H1 (cell line): ENCODE results near the gene ROR1. TPM values are rescaled to one million over a fixed set of nuclear protein-coding genes. Genes with fewer than 3 reads are reported as not detected.

Source experiments
- CTCF ChIA-PET: fragments of 300-600 bp; sonication (Branson Sonifier 250); formaldehyde crosslinking; loops from one replicate; lab custom pipeline; 2021; ENCODE audit not compliant: partially characterized antibody; lab: Charles Lee
- POLR2A ChIA-PET: fragments of 300-600 bp; sonication (Branson Sonifier 250); formaldehyde crosslinking; loops from one replicate; lab custom pipeline; 2021; ENCODE audit warnings: inconsistent platforms; ENCODE audit not compliant: partially characterized antibody; lab: Charles Lee
- DNase-seq, 2 experiments: peaks; one replicate each; pipeline versions ENCODE4 v3.0.0 to v3.0.0-alpha.2; 2010 to 2022; ENCODE audit warnings: low spot score in 2 of 2, low read depth in 1 of 2, mixed read lengths in 1 of 2
- FAIRE-seq: peaks from 2 replicates; lab custom pipeline; 2011; peaks lifted over from hg19 to GRCh38; lab: Jason Lieb, UNC
- H2AFZ ChIP-seq: 2 replicates; pipeline ENCODE4 v1.8.1; 2012; ENCODE audit warnings: low read length, inconsistent platforms
- H2AK5ac ChIP-seq: 2 replicates; pipeline ENCODE4 v1.6.1; 2013; ENCODE audit warnings: low read depth, low read length
- H2BK120ac ChIP-seq: replicated peaks from 2 replicates; pipeline ENCODE3; 2013; ENCODE audit warnings: low read depth, low read length, inconsistent platforms
- H2BK12ac ChIP-seq: 2 replicates; pipeline ENCODE4 v1.6.1; 2013; ENCODE audit warnings: low read depth, low read length
- H2BK15ac ChIP-seq: 2 replicates; pipeline ENCODE4 v1.6.1; 2013; ENCODE audit warnings: low read length
- H2BK20ac ChIP-seq: 2 replicates; pipeline ENCODE4 v1.6.1; 2013; ENCODE audit warnings: low read length
- H2BK5ac ChIP-seq: 2 replicates; pipeline ENCODE4 v1.6.1; 2013; ENCODE audit warnings: low read depth, low read length
- H3K14ac ChIP-seq: 2 replicates; pipeline ENCODE4 v1.6.1; 2013; ENCODE audit warnings: inconsistent platforms; ENCODE audit not compliant: insufficient read length
- H3K18ac ChIP-seq: 2 replicates; pipeline ENCODE4 v1.6.1; 2013; ENCODE audit warnings: low read length; ENCODE audit errors: extremely low read depth
- H3K23ac ChIP-seq: 2 replicates; pipeline ENCODE4 v1.6.1; 2013; ENCODE audit warnings: inconsistent platforms; ENCODE audit not compliant: insufficient read length
- H3K23me2 ChIP-seq: 2 replicates; pipeline ENCODE4 v1.6.1; 2013; ENCODE audit warnings: low read depth, low read length
- H3K27ac ChIP-seq: 2 replicates; pipeline ENCODE4 v1.6.1; 2011; ENCODE audit warnings: low read depth, low read length, inconsistent platforms
- H3K27me3 ChIP-seq, 4 experiments: replicated peaks in 1 of 4; 1 replicate in 1 of 4; 2 replicates in 3 of 4; pipeline versions ENCODE4 v1.6.1 to v1.8.1; 2011 to 2013; ENCODE audit warnings: low read length in 3 of 4, mild to moderate bottlenecking in 3 of 4, inconsistent platforms in 2 of 4, mixed read lengths in 2 of 4, moderate library complexity in 1 of 4; ENCODE audit not compliant: control insufficient read depth in 3 of 4, insufficient read depth in 3 of 4; ENCODE audit errors: extremely low read depth in 1 of 4
- H3K36me3 ChIP-seq, 4 experiments: 2 replicates each; pipeline versions ENCODE4 v1.6.1 to v1.8.1; 2011 to 2013; ENCODE audit warnings: mild to moderate bottlenecking in 4 of 4, low read length in 3 of 4, moderate library complexity in 2 of 4, control low read depth in 1 of 4, inconsistent platforms in 1 of 4; ENCODE audit not compliant: insufficient read depth in 4 of 4, control insufficient read depth in 2 of 4
- H3K4ac ChIP-seq: replicated peaks from 2 replicates; pipeline ENCODE3; 2013; ENCODE audit warnings: low read length, low read depth, mixed read lengths, inconsistent platforms; ENCODE audit not compliant: insufficient read length
- H3K4me1 ChIP-seq, 4 experiments: replicated peaks in 1 of 4; 1 replicate in 1 of 4; 2 replicates in 3 of 4; pipeline versions ENCODE4 v1.6.1 to v1.8.1; 2011 to 2013; ENCODE audit warnings: low read length in 3 of 4, inconsistent platforms in 2 of 4, mixed read lengths in 1 of 4; ENCODE audit not compliant: insufficient read depth in 4 of 4, control insufficient read depth in 3 of 4
- H3K4me2 ChIP-seq, 2 experiments: 2 replicates each; pipeline versions ENCODE4 v1.6.1 to v1.8.1; 2011 to 2013; ENCODE audit warnings: low read depth in 2 of 2, low read length in 2 of 2, control low read depth in 1 of 2, inconsistent platforms in 1 of 2, mild to moderate bottlenecking in 1 of 2; ENCODE audit not compliant: insufficient read depth in 1 of 2
- H3K4me3 ChIP-seq, 4 experiments: fragments of 200-600, 300-600 bp in 1 of 4; sonication (generic), shearing (Covaris generic), sonication (Bioruptor Twin) in 1 of 4; 2 replicates each; pipeline versions ENCODE4 v1.5.1 to v1.8.1; 2011 to 2016; ENCODE audit warnings: low read length in 4 of 4, low read depth in 3 of 4, control low read depth in 2 of 4, inconsistent platforms in 2 of 4, mild to moderate bottlenecking in 2 of 4, mixed read lengths in 1 of 4, moderate library complexity in 1 of 4; ENCODE audit not compliant: insufficient read depth in 2 of 4; ENCODE audit errors: extremely low read depth in 1 of 4
- H3K56ac ChIP-seq: replicated peaks from 2 replicates; pipeline ENCODE3; 2013; ENCODE audit warnings: low read depth, mild to moderate bottlenecking, mixed read lengths, low read length, inconsistent platforms; ENCODE audit not compliant: insufficient read length
- H3K79me1 ChIP-seq: 2 replicates; pipeline ENCODE4 v1.6.1; 2013; ENCODE audit warnings: low read depth, low read length, control low read depth
- H3K79me2 ChIP-seq, 2 experiments: 2 replicates each; pipeline versions ENCODE4 v1.6.1 to v1.8.1; 2012 to 2013; ENCODE audit warnings: low read length in 2 of 2, mild to moderate bottlenecking in 2 of 2, inconsistent platforms in 1 of 2; ENCODE audit not compliant: insufficient read depth in 2 of 2, control insufficient read depth in 1 of 2
- H3K9ac ChIP-seq, 4 experiments: replicated peaks in 1 of 4; 1 replicate in 1 of 4; 2 replicates in 3 of 4; pipeline versions ENCODE4 v1.6.1 to v1.8.1; 2011 to 2013; ENCODE audit warnings: low read depth in 3 of 4, low read length in 3 of 4, control low read depth in 2 of 4, mild to moderate bottlenecking in 2 of 4, moderate library complexity in 2 of 4, inconsistent platforms in 1 of 4; ENCODE audit errors: extremely low read depth in 1 of 4
- H3K9me3 ChIP-seq, 2 experiments: 2 replicates each; pipeline versions ENCODE4 v1.6.1 to v1.8.1; 2012 to 2013; ENCODE audit warnings: mild to moderate bottlenecking in 2 of 2, moderate library complexity in 2 of 2, control low read depth in 1 of 2, inconsistent platforms in 1 of 2, low read depth in 1 of 2, low read length in 1 of 2, mixed read lengths in 1 of 2; ENCODE audit not compliant: insufficient read depth in 2 of 2
- H4K20me1 ChIP-seq, 2 experiments: replicated peaks in 1 of 2; 2 replicates each; pipeline versions ENCODE3 to v1.8.1; 2011 to 2013; ENCODE audit warnings: inconsistent platforms in 2 of 2, low read length in 2 of 2, mild to moderate bottlenecking in 1 of 2; ENCODE audit not compliant: insufficient read depth in 2 of 2, control insufficient read depth in 1 of 2
- H4K5ac ChIP-seq: 2 replicates; pipeline ENCODE4 v1.6.1; 2013; ENCODE audit warnings: low read length, low read depth, mixed read lengths, inconsistent platforms; ENCODE audit not compliant: insufficient read length
- H4K8ac ChIP-seq: 2 replicates; pipeline ENCODE4 v1.8.0; 2013; ENCODE audit warnings: mild to moderate bottlenecking, moderate library complexity, low read length, inconsistent platforms; ENCODE audit not compliant: insufficient read depth; ENCODE audit errors: extremely low read depth
- H4K91ac ChIP-seq: replicated peaks from 2 replicates; pipeline ENCODE3; 2013; ENCODE audit warnings: low read length, mixed read lengths, inconsistent platforms; ENCODE audit not compliant: insufficient read length
- GABPA ChIP-seq: IDR thresholded peaks from 2 replicates; pipeline ENCODE4 v1.6.1; 2011; ENCODE audit warnings: mild to moderate bottlenecking, low read length, moderate library complexity, borderline replicate concordance; ENCODE audit not compliant: insufficient read depth
- WGBS, 2 experiments: shearing (Covaris generic) in 1 of 2; methylation state at CpG; one replicate each; pipeline versions ENCODE4 v1.1.6 to v1.1.7; 2013 to 2015; ENCODE audit warnings: low lambda C conversion rate in 2 of 2, mixed read lengths in 2 of 2, inconsistent platforms in 1 of 2, low coverage in 1 of 2, missing lambda C conversion rate in 1 of 2; ENCODE audit not compliant: insufficient replicate concordance in 2 of 2, insufficient coverage in 1 of 2, insufficient read length in 1 of 2; ENCODE audit errors: extremely low coverage in 1 of 2, missing lambda C conversion rate in 1 of 2; 5-methylcytosine and 5-hydroxymethylcytosine counted together
- polyA plus RNA-seq, 7 experiments: library from polyadenylated mRNA; depleted of rRNA in 3 of 7; stranded (reverse) in 5 of 7; unstranded in 2 of 7; fragments of >200 nt in 5 of 7; fragments of 200-250 nt in 2 of 7; gene quantifications; 1 replicate in 5 of 7; 2 replicates in 1 of 7; 4 replicates in 1 of 7; pipeline versions ENCODE4 v1.2.1 to v1.2.3, GENCODE V29; 2011 to 2013; ENCODE audit warnings: missing spikeins in 2 of 7, mixed read lengths in 2 of 7
- total RNA-seq: library from RNA; stranded (reverse); fragmentation: NEBNext Ultra II Directional; extraction: Animal tissue kit (Norgen Biotek cat#: 25700); gene quantifications from 2 replicates; pipeline ENCODE4 v1.2.1, GENCODE V29; 2021

Gene ROR1
- total and polyA plus RNA-seq, 2 of the 8 experiments (the other 6 are each of a cell fraction or from before 2014, with no cell fraction given): 33.6 to 73.6 TPM

- H3K14ac ChIP-seq: no peak overlapping the region
- H3K56ac ChIP-seq: no peak overlapping the region
- peaks cover 0 to 25% (median 2%) of the 10 kb centered on the region in 4 experiments; a peak in 4 of 8 replicates for H3K36me3 ChIP-seq
- H2BK5ac ChIP-seq: no peak overlapping the region
- no peak for DNase-seq
- H3K79me2 ChIP-seq: peaks cover 48 to 100% of the 10 kb centered on the region in 2 experiments
- FAIRE-seq: no peak
- H4K20me1 ChIP-seq: peaks cover 6 to 11% of the 10 kb centered on the region in 2 experiments
- no peak overlapping the region for H2BK12ac ChIP-seq
- no peak for TF ChIP-seq GABPA
- no peak overlapping the region for H2AFZ ChIP-seq
- H3K23me2 ChIP-seq: no peaks in the 10 kb centered on the region
- no peak overlapping the region for H3K4ac ChIP-seq
- H4K8ac ChIP-seq: no peak overlapping the region
- H4K91ac ChIP-seq: no peak overlapping the region
- 97% methylated on average over 6 of the region's 6 CpGs; no CpG with 5 or more reads in 1 of the 2 experiments for WGBS, 2 experiments
- H2AK5ac ChIP-seq: no peak overlapping the region
- H3K27ac ChIP-seq: no peak overlapping the region
- H3K4me2 ChIP-seq: no peak overlapping the region
- no peak overlapping the region for H3K23ac ChIP-seq
- no peak overlapping the region for H3K9ac ChIP-seq
- H4K5ac ChIP-seq: no peak overlapping the region
- no peak overlapping the region for H3K18ac ChIP-seq
- H2BK120ac ChIP-seq: no peak overlapping the region
- H2BK20ac ChIP-seq: no peak overlapping the region
- ChIA-PET CTCF (interaction anchor here (0.8 to 1.8 kb wide), 5 partner anchors 11 to 34 kb away, joined by 3 to 5 read pairs (median 4); no protein-coding TSS in a partner anchor), POLR2A (interaction anchor here (0.8 to 1.4 kb wide), 6 partner anchors 13 to 97 kb away, joined by 3 to 5 read pairs (median 3); no protein-coding TSS in a partner anchor)
- H3K9me3 ChIP-seq: peaks cover 25 to 29% of the 10 kb centered on the region in 2 experiments
- peaks cover 0 to 15% (median 4%) of the 10 kb centered on the region in 4 experiments; a peak in 3 of 7 replicates for H3K4me1 ChIP-seq
- peaks cover 9% of the 10 kb centered on the region for H3K79me1 ChIP-seq
- H3K4me3 ChIP-seq: no peak overlapping the region
- no peaks in the 10 kb centered on the region for H3K27me3 ChIP-seq
- no peak overlapping the region for H2BK15ac ChIP-seq
Measured at GRCh38 chr1:63812071-63812700, 38.4 kb downstream of the ROR1 start.
